ENCODE data around the gene MPST. TPM values are rescaled to one million over a fixed set of nuclear protein-coding genes. Genes with fewer than 3 reads are reported as not detected.

MPST gene
- total and polyA plus RNA-seq, 2 donors (not counting 1 experiment from before 2014, with no cell fraction given), result 14.8 to 51.5 TPM

GRCh38 chr22:37001826-37002225 lies 17.7 kb upstream of the MPST start:
- TF ChIP-seq, protein P1, sequence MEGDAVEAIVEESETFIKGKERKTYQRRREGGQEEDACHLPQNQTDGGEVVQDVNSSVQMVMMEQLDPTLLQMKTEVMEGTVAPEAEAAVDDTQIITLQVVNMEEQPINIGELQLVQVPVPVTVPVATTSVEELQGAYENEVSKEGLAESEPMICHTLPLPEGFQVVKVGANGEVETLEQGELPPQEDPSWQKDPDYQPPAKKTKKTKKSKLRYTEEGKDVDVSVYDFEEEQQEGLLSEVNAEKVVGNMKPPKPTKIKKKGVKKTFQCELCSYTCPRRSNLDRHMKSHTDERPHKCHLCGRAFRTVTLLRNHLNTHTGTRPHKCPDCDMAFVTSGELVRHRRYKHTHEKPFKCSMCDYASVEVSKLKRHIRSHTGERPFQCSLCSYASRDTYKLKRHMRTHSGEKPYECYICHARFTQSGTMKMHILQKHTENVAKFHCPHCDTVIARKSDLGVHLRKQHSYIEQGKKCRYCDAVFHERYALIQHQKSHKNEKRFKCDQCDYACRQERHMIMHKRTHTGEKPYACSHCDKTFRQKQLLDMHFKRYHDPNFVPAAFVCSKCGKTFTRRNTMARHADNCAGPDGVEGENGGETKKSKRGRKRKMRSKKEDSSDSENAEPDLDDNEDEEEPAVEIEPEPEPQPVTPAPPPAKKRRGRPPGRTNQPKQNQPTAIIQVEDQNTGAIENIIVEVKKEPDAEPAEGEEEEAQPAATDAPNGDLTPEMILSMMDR (conservative IDR thresholded peaks at IDR 0.05 in 1 of 2, IDR thresholded peaks at IDR 0.05 in 1 of 2; ENCODE audit: low read depth in 1 of 2, low read length in 2 of 2), result no peak
- TF ChIP-seq EZH2 (IDR thresholded peaks at IDR 0.05; ENCODE audit: low read length, missing control alignments), result no peak
- Histone ChIP-seq H2AFZ (ENCODE audit: low read length) (no peak overlapping the region), H3K79me2 (ENCODE audit: control insufficient read depth, insufficient read depth, low read length) (no peaks in the 10 kb centered on the region), H3K4me1 (ENCODE audit: control insufficient read depth, extremely low read depth, insufficient read depth, low read length) (no peaks in the 10 kb centered on the region), H3K4me3 (replicated peaks in 1 of 4; ENCODE audit: control extremely low read depth in 1 of 4, insufficient read depth in 1 of 4, low read depth in 3 of 4, low read length in 4 of 4) (no peak overlapping the region), H3K27ac (ENCODE audit: insufficient read depth, low read length) (no peak overlapping the region), H3K27me3 (ENCODE audit: control insufficient read depth, insufficient read depth, low read length) (peaks cover 21% of the 10 kb centered on the region), H4K20me1 (ENCODE audit: control insufficient read depth, extremely low read depth, insufficient read depth, low read length) (no peaks in the 10 kb centered on the region), H3K4me2 (ENCODE audit: extremely low read depth, insufficient read depth, low read length) (no peak overlapping the region), H3K36me3 (ENCODE audit: control insufficient read depth, insufficient read depth, low read length) (no peaks in the 10 kb centered on the region), H3K9ac (ENCODE audit: insufficient read depth, low read length) (no peak overlapping the region), H3K9me3 (ENCODE audit: control insufficient read depth, insufficient read depth, low read depth, low read length) (no peaks in the 10 kb centered on the region)
- DNase-seq (ENCODE audit: low read depth in 2 of 2), result no peak

DNA sequence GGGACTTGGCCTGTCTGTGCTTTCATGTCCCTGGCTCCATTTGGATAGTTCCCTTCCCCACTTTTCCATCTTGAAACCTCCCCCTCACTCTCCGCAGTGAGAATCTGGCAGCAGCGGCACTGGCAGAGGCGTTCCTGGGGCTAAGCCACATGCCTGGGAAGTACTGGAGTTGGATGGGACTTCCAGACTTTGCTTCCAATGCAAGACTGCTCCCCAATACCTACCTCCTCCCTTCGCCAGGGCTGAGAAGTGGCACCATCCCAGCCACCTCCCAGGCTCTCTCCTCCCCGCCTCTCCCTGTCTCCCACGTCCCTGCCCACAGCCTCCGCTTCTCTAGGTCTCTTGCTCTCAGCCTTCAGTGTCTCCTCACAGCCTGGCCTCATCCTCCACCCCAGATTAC lies 16.9 kb upstream of the MPST start:
- no peak for TF ChIP-seq EZH2 (IDR thresholded peaks at IDR 0.05; ENCODE audit: low read length, missing control alignments)
- TF ChIP-seq, protein P1 (conservative IDR thresholded peaks at IDR 0.05 in 1 of 2, IDR thresholded peaks at IDR 0.05 in 1 of 2; ENCODE audit: low read depth in 1 of 2, low read length in 2 of 2), result no peak
- Histone ChIP-seq H3K79me2 (ENCODE audit: control insufficient read depth, insufficient read depth, low read length) (no peaks in the 10 kb centered on the region), H3K27ac (ENCODE audit: insufficient read depth, low read length) (no peak overlapping the region), H3K9ac (ENCODE audit: insufficient read depth, low read length) (no peak overlapping the region), H2AFZ (ENCODE audit: low read length) (no peak overlapping the region), H3K9me3 (ENCODE audit: control insufficient read depth, insufficient read depth, low read depth, low read length) (no peaks in the 10 kb centered on the region), H3K27me3 (ENCODE audit: control insufficient read depth, insufficient read depth, low read length) (peaks cover 22% of the 10 kb centered on the region), H3K4me3 (replicated peaks in 1 of 4; ENCODE audit: control extremely low read depth in 1 of 4, insufficient read depth in 1 of 4, low read depth in 3 of 4, low read length in 4 of 4) (no peak overlapping the region), H3K4me2 (ENCODE audit: extremely low read depth, insufficient read depth, low read length) (no peak overlapping the region), H3K36me3 (ENCODE audit: control insufficient read depth, insufficient read depth, low read length) (no peaks in the 10 kb centered on the region), H3K4me1 (ENCODE audit: control insufficient read depth, extremely low read depth, insufficient read depth, low read length) (no peaks in the 10 kb centered on the region), H4K20me1 (ENCODE audit: control insufficient read depth, extremely low read depth, insufficient read depth, low read length) (no peaks in the 10 kb centered on the region)
- no peak for DNase-seq (ENCODE audit: low read depth in 2 of 2)

DNA sequence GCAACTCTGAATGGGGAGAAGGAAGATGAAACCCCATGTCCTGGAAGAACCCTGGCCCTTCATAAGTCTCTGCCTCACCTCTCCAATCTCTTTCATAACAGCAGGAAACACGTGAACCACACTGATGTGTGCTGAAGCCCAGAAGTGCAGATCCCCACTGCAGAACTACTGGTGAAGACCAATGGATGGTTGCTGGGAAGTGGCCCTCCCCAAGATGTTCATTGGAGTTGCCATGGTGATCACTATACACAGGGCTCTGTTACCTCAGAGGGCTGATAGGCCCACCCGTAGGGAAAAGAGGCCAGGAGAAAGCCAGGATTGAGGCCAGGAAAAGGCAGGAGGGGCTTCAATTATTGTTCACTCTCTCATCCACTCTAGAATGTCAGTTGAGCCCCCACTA lies 11.9 kb upstream of the MPST start:
- H3K9me3 ChIP-seq (ENCODE audit: control insufficient read depth, insufficient read depth, low read depth, low read length), result no peaks in the 10 kb centered on the region
- H3K4me2 ChIP-seq (ENCODE audit: extremely low read depth, insufficient read depth, low read length), result no peak overlapping the region
- no peak for DNase-seq (ENCODE audit: low read depth in 2 of 2)
- H3K79me2 ChIP-seq (ENCODE audit: control insufficient read depth, insufficient read depth, low read length), result no peaks in the 10 kb centered on the region
- H4K20me1 ChIP-seq (ENCODE audit: control insufficient read depth, extremely low read depth, insufficient read depth, low read length), result no peaks in the 10 kb centered on the region
- H3K4me3 ChIP-seq (replicated peaks in 1 of 4; ENCODE audit: control extremely low read depth in 1 of 4, insufficient read depth in 1 of 4, low read depth in 3 of 4, low read length in 4 of 4), result no peak overlapping the region
- H2AFZ ChIP-seq (ENCODE audit: low read length), result no peak overlapping the region
- no peaks in the 10 kb centered on the region for H3K4me1 ChIP-seq (ENCODE audit: control insufficient read depth, extremely low read depth, insufficient read depth, low read length)
- TF ChIP-seq, protein P1 (conservative IDR thresholded peaks at IDR 0.05 in 1 of 2, IDR thresholded peaks at IDR 0.05 in 1 of 2; ENCODE audit: low read depth in 1 of 2, low read length in 2 of 2), result no peak
- TF ChIP-seq EZH2 (IDR thresholded peaks at IDR 0.05; ENCODE audit: low read length, missing control alignments), result no peak
- H3K9ac ChIP-seq (ENCODE audit: insufficient read depth, low read length), result no peak overlapping the region
- H3K27ac ChIP-seq (ENCODE audit: insufficient read depth, low read length), result no peak overlapping the region
- H3K27me3 ChIP-seq (ENCODE audit: control insufficient read depth, insufficient read depth, low read length), result peaks cover 16% of the 10 kb centered on the region
- H3K36me3 ChIP-seq (ENCODE audit: control insufficient read depth, insufficient read depth, low read length), result no peaks in the 10 kb centered on the region

All from fibroblast of lung (primary cell).